ENCODE results near the gene YIPF3.
A peak's percentile ranks its signal among the peaks of the same experiment; 100 is the strongest.

Gene YIPF3

GRCh38 chr6:43495409-43495941 lies 21.3 kb downstream of the YIPF3 start:
- H3K4me1 ChIP-seq (ENCODE audit: insufficient read depth, insufficient read length): peaks cover 12% of the 10 kb centered on the region
- H3K9ac ChIP-seq (ENCODE audit: insufficient read length, low read depth): peak overlapping the region; percentile 59
- DNase-seq (ENCODE audit: low read depth, low spot score): no peak
- H3K9me3 ChIP-seq (ENCODE audit: insufficient read depth, low read length): no peaks in the 10 kb centered on the region
- TF ChIP-seq YY1 (IDR thresholded peaks at IDR 0.05; ENCODE audit: insufficient read depth, insufficient read length): no peak
- TF ChIP-seq SUZ12 (IDR thresholded peaks at IDR 0.05; ENCODE audit: extremely low read depth, insufficient read depth, insufficient read length): no peak
- no peak for TF ChIP-seq ZNF274 (IDR thresholded peaks at IDR 0.05; ENCODE audit: low read depth, low read length)
- peaks cover 35% of the 10 kb centered on the region for H3K36me3 ChIP-seq (ENCODE audit: insufficient read depth, insufficient read length, low read length)
- H3K4me3 ChIP-seq (ENCODE audit: insufficient read length, low read depth): no peak overlapping the region
- no peaks in the 10 kb centered on the region for H3K27me3 ChIP-seq (ENCODE audit: insufficient read depth, insufficient read length)

GRCh38 chr6:43494766-43495165 lies 22.0 kb downstream of the YIPF3 start:
- Histone ChIP-seq H3K4me1 (ENCODE audit: insufficient read depth, insufficient read length) (peaks cover 14% of the 10 kb centered on the region), H3K9me3 (ENCODE audit: insufficient read depth, low read length) (no peaks in the 10 kb centered on the region), H3K9ac (ENCODE audit: insufficient read length, low read depth) (no peak overlapping the region), H3K36me3 (ENCODE audit: insufficient read depth, insufficient read length, low read length) (peaks cover 33% of the 10 kb centered on the region), H3K27me3 (ENCODE audit: insufficient read depth, insufficient read length) (no peaks in the 10 kb centered on the region), H3K4me3 (ENCODE audit: insufficient read length, low read depth) (no peak overlapping the region)
- no peak for TF ChIP-seq YY1 (IDR thresholded peaks at IDR 0.05; ENCODE audit: insufficient read depth, insufficient read length)
- no peak for TF ChIP-seq ZNF274 (IDR thresholded peaks at IDR 0.05; ENCODE audit: low read depth, low read length)
- TF ChIP-seq SUZ12 (IDR thresholded peaks at IDR 0.05; ENCODE audit: extremely low read depth, insufficient read depth, insufficient read length): no peak
- no peak for DNase-seq (ENCODE audit: low read depth, low spot score)

- Histone ChIP-seq H3K27me3 (ENCODE audit: insufficient read depth, insufficient read length) (no peaks in the 10 kb centered on the region), H3K4me1 (ENCODE audit: insufficient read depth, insufficient read length) (peaks cover 18% of the 10 kb centered on the region), H3K4me3 (ENCODE audit: insufficient read length, low read depth) (no peak overlapping the region), H3K36me3 (ENCODE audit: insufficient read depth, insufficient read length, low read length) (peaks cover 33% of the 10 kb centered on the region), H3K9me3 (ENCODE audit: insufficient read depth, low read length) (no peaks in the 10 kb centered on the region), H3K9ac (ENCODE audit: insufficient read length, low read depth) (no peak overlapping the region)
- no peak for DNase-seq (ENCODE audit: low read depth, low spot score)
- TF ChIP-seq YY1 (IDR thresholded peaks at IDR 0.05; ENCODE audit: insufficient read depth, insufficient read length) (no peak), SUZ12 (IDR thresholded peaks at IDR 0.05; ENCODE audit: extremely low read depth, insufficient read depth, insufficient read length) (no peak), ZNF274 (IDR thresholded peaks at IDR 0.05; ENCODE audit: low read depth, low read length) (no peak)
These were observed 22.4 kb downstream of the YIPF3 start for GRCh38 chr6:43494321-43494720.

- H3K9me3 ChIP-seq (ENCODE audit: insufficient read depth, low read length): no peaks in the 10 kb centered on the region
- no peak overlapping the region for H3K4me3 ChIP-seq (ENCODE audit: insufficient read length, low read depth)
- TF ChIP-seq ZNF274 (IDR thresholded peaks at IDR 0.05; ENCODE audit: low read depth, low read length) (no peak), SUZ12 (IDR thresholded peaks at IDR 0.05; ENCODE audit: extremely low read depth, insufficient read depth, insufficient read length) (no peak), YY1 (IDR thresholded peaks at IDR 0.05; ENCODE audit: insufficient read depth, insufficient read length) (no peak)
- H3K27me3 ChIP-seq (ENCODE audit: insufficient read depth, insufficient read length): no peaks in the 10 kb centered on the region
- peaks cover 31% of the 10 kb centered on the region for H3K36me3 ChIP-seq (ENCODE audit: insufficient read depth, insufficient read length, low read length)
- DNase-seq (ENCODE audit: low read depth, low spot score): no peak
- peaks cover 21% of the 10 kb centered on the region for H3K4me1 ChIP-seq (ENCODE audit: insufficient read depth, insufficient read length)
- H3K9ac ChIP-seq (ENCODE audit: insufficient read length, low read depth): no peak overlapping the region
These were observed 22.9 kb downstream of the YIPF3 start for GRCh38 chr6:43493833-43494232.

- no peak overlapping the region for H3K4me3 ChIP-seq (ENCODE audit: insufficient read length, low read depth)
- no peak for DNase-seq (ENCODE audit: low read depth, low spot score)
- peaks cover 21% of the 10 kb centered on the region for H3K4me1 ChIP-seq (ENCODE audit: insufficient read depth, insufficient read length)
- H3K9ac ChIP-seq (ENCODE audit: insufficient read length, low read depth): no peak overlapping the region
- no peaks in the 10 kb centered on the region for H3K27me3 ChIP-seq (ENCODE audit: insufficient read depth, insufficient read length)
- TF ChIP-seq SUZ12 (IDR thresholded peaks at IDR 0.05; ENCODE audit: extremely low read depth, insufficient read depth, insufficient read length) (no peak), ZNF274 (IDR thresholded peaks at IDR 0.05; ENCODE audit: low read depth, low read length) (no peak), YY1 (IDR thresholded peaks at IDR 0.05; ENCODE audit: insufficient read depth, insufficient read length) (no peak)
- no peaks in the 10 kb centered on the region for H3K9me3 ChIP-seq (ENCODE audit: insufficient read depth, low read length)
- H3K36me3 ChIP-seq (ENCODE audit: insufficient read depth, insufficient read length, low read length): peaks cover 25% of the 10 kb centered on the region
These were observed 23.5 kb downstream of the YIPF3 start for GRCh38 chr6:43493230-43493629.

GRCh38 chr6:43492673-43493072 lies 24.1 kb downstream of the YIPF3 start:
- Histone ChIP-seq H3K4me1 (ENCODE audit: insufficient read depth, insufficient read length) (peaks cover 21% of the 10 kb centered on the region), H3K9me3 (ENCODE audit: insufficient read depth, low read length) (no peaks in the 10 kb centered on the region), H3K9ac (ENCODE audit: insufficient read length, low read depth) (no peak overlapping the region), H3K27me3 (ENCODE audit: insufficient read depth, insufficient read length) (no peaks in the 10 kb centered on the region), H3K36me3 (ENCODE audit: insufficient read depth, insufficient read length, low read length) (peaks cover 20% of the 10 kb centered on the region), H3K4me3 (ENCODE audit: insufficient read length, low read depth) (no peak overlapping the region)
- no peak for DNase-seq (ENCODE audit: low read depth, low spot score)
- TF ChIP-seq YY1 (IDR thresholded peaks at IDR 0.05; ENCODE audit: insufficient read depth, insufficient read length) (no peak), SUZ12 (IDR thresholded peaks at IDR 0.05; ENCODE audit: extremely low read depth, insufficient read depth, insufficient read length) (no peak), ZNF274 (IDR thresholded peaks at IDR 0.05; ENCODE audit: low read depth, low read length) (no peak)

GRCh38 chr6:43491750-43492661 lies 24.7 kb downstream of the YIPF3 start:
- no peaks in the 10 kb centered on the region for H3K27me3 ChIP-seq (ENCODE audit: insufficient read depth, insufficient read length)
- H3K9me3 ChIP-seq (ENCODE audit: insufficient read depth, low read length): no peaks in the 10 kb centered on the region
- no peak for DNase-seq (ENCODE audit: low read depth, low spot score)
- H3K4me1 ChIP-seq (ENCODE audit: insufficient read depth, insufficient read length): peaks cover 21% of the 10 kb centered on the region
- TF ChIP-seq YY1 (IDR thresholded peaks at IDR 0.05; ENCODE audit: insufficient read depth, insufficient read length) (no peak), ZNF274 (IDR thresholded peaks at IDR 0.05; ENCODE audit: low read depth, low read length) (no peak), SUZ12 (IDR thresholded peaks at IDR 0.05; ENCODE audit: extremely low read depth, insufficient read depth, insufficient read length) (no peak)
- H3K36me3 ChIP-seq (ENCODE audit: insufficient read depth, insufficient read length, low read length): peaks cover 16% of the 10 kb centered on the region
- no peak overlapping the region for H3K9ac ChIP-seq (ENCODE audit: insufficient read length, low read depth)
- H3K4me3 ChIP-seq (ENCODE audit: insufficient read length, low read depth): no peak overlapping the region
